GM12878 (cell line): ENCODE results near the gene FGD3. TPM values are rescaled to one million over a fixed set of nuclear protein-coding genes. Genes with fewer than 3 reads are reported as not detected.

ENCODE experiments used
- ATAC-seq: fragments of 200-7000 bp; cut with Tn5 transposase; 3 replicates; pipeline ENCODE4 v1.9.1; 2020; ENCODE audit warnings: mild to moderate bottlenecking, moderate library complexity
- BruUV-seq: library from RNA; stranded (reverse); fragments of 400-500 nt; replicated peaks from 2 replicates; lab custom pipeline; 2021; lab: Mats Ljungman, UMichigan
- CTCF ChIA-PET: fragments of 300-600 bp; sonication (Branson Sonifier 250); formaldehyde crosslinking; extraction: SDS; loops from one replicate; lab custom pipeline; 2021; ENCODE audit warnings: inconsistent platforms; lab: Yijun Ruan, JAX
- POLR2A ChIA-PET: fragments of 350-600 bp; formaldehyde crosslinking; extraction: SDS; loops from one replicate; lab custom pipeline; 2021; ENCODE audit warnings: inconsistent platforms; lab: Charles Lee
- RAD21 ChIA-PET: fragments of 300-600 bp; sonication (Branson Sonifier 250); formaldehyde crosslinking; loops from one replicate; lab custom pipeline; 2023; ENCODE audit warnings: antibody characterized with exemption; ENCODE audit not compliant: unreplicated experiment; lab: Charles Lee
- SMC1A ChIA-PET: fragments of 300-600 bp; sonication (Branson Sonifier 250); formaldehyde crosslinking; loops from one replicate; lab custom pipeline; 2023; ENCODE audit not compliant: unreplicated experiment, uncharacterized antibody; lab: Charles Lee
- DNase-seq: peaks from one replicate; pipeline ENCODE4 v3.0.0-alpha.2; 2011; ENCODE audit warnings: low read depth, low spot score
- FAIRE-seq: peaks from 3 replicates; lab custom pipeline; 2011; peaks lifted over from hg19 to GRCh38; lab: Jason Lieb, UNC
- H2AFZ ChIP-seq: 2 replicates; pipeline ENCODE4 v1.6.0; 2011; ENCODE audit warnings: low read depth, low read length, control low read depth; ENCODE audit not compliant: control insufficient read depth
- H3K27ac ChIP-seq: 2 replicates; pipeline ENCODE4 v1.5.1; 2011; ENCODE audit warnings: control low read depth; ENCODE audit not compliant: control insufficient read depth, insufficient read depth
- H3K27me3 ChIP-seq, 2 experiments: replicated peaks in 1 of 2; 2 replicates each; pipeline versions ENCODE4 v1.6.0 to v1.6.1; 2011; ENCODE audit warnings: low read length in 1 of 2; ENCODE audit not compliant: control insufficient read depth in 2 of 2, insufficient read depth in 2 of 2
- H3K36me3 ChIP-seq, 2 experiments: 2 replicates each; pipeline ENCODE4 v1.5.1; 2011; ENCODE audit warnings: low read length in 1 of 2; ENCODE audit not compliant: control insufficient read depth in 2 of 2, insufficient read depth in 2 of 2
- H3K4me1 ChIP-seq: 2 replicates; pipeline ENCODE4 v1.6.1; 2011; ENCODE audit warnings: mild to moderate bottlenecking, low read length, moderate library complexity, mixed read lengths; ENCODE audit not compliant: control insufficient read depth, insufficient read depth
- H3K4me2 ChIP-seq: 2 replicates; pipeline ENCODE4 v1.6.0; 2011; ENCODE audit warnings: control low read depth; ENCODE audit not compliant: control insufficient read depth, insufficient read depth
- H3K4me3 ChIP-seq: fragments of 200-600 bp; sonication (generic); 2 replicates; pipeline ENCODE4 v1.5.1; 2016
- H3K79me2 ChIP-seq: 2 replicates; pipeline ENCODE4 v1.6.0; 2011; ENCODE audit warnings: low read length; ENCODE audit not compliant: control insufficient read depth, insufficient read depth
- H3K9ac ChIP-seq: 2 replicates; pipeline ENCODE4 v1.8.0; 2011; ENCODE audit warnings: low read length, control low read depth, mixed read lengths; ENCODE audit not compliant: control insufficient read depth, insufficient read depth
- H3K9me3 ChIP-seq: replicated peaks from 3 replicates; pipeline ENCODE4 v1.5.1; 2011; ENCODE audit warnings: mild to moderate bottlenecking, low read length; ENCODE audit not compliant: control insufficient read depth, insufficient read depth
- H4K20me1 ChIP-seq: 2 replicates; pipeline ENCODE4 v1.6.0; 2011; ENCODE audit not compliant: control insufficient read depth, insufficient read depth
- EGR1 ChIP-seq, 2 experiments: IDR thresholded peaks; 1 replicate in 1 of 2; 2 replicates in 1 of 2; pipeline ENCODE4 v1.6.1; 2011 to 2012; ENCODE audit warnings: low read depth in 2 of 2, low read length in 2 of 2, borderline replicate concordance in 1 of 2, mild to moderate bottlenecking in 1 of 2, moderate library complexity in 1 of 2
- FOXM1 ChIP-seq: IDR thresholded peaks from 2 replicates; pipeline ENCODE4 v1.6.1; 2012; ENCODE audit warnings: low read depth, mild to moderate bottlenecking, inconsistent platforms, low read length, moderate library complexity
- KDM1A ChIP-seq: fragments of 200-600 bp; sonication (generic); IDR thresholded peaks from 2 replicates; pipeline ENCODE4 v1.6.1; 2016; ENCODE audit warnings: borderline replicate concordance
- MXI1 ChIP-seq: fragments of 150-350 bp; IDR thresholded peaks from 2 replicates; pipeline ENCODE4 v1.6.1; 2011; ENCODE audit warnings: low read depth, mild to moderate bottlenecking, inconsistent platforms, low read length, improper control_type of control experiment
- MYB ChIP-seq: fragments of 150-350 bp; IDR thresholded peaks from 2 replicates; pipeline ENCODE4 v1.6.1; 2014; ENCODE audit warnings: mild to moderate bottlenecking, low read depth, low read length, borderline replicate concordance
- NFYA ChIP-seq: IDR thresholded peaks from 2 replicates; pipeline ENCODE4 v1.6.1; 2011; ENCODE audit warnings: low read depth, mild to moderate bottlenecking, low read length, improper control_type of control experiment, borderline replicate concordance
- NFYB ChIP-seq: IDR thresholded peaks from 2 replicates; pipeline ENCODE4 v1.6.1; 2011; ENCODE audit warnings: low read depth, mild to moderate bottlenecking, low read length, improper control_type of control experiment, moderate library complexity; ENCODE audit not compliant: insufficient read depth
- RCOR1 ChIP-seq: conservative IDR thresholded peaks from 2 replicates; pipeline ENCODE4 v1.6.1; 2012; ENCODE audit warnings: low read depth, low read length, improper control_type of control experiment
- RELA ChIP-seq: fragments of 450-650 bp; IDR thresholded peaks from 2 replicates; pipeline ENCODE4 v1.8.0; 2014; ENCODE audit warnings: borderline replicate concordance; ENCODE audit not compliant: partially characterized antibody
- SUPT20H ChIP-seq: IDR thresholded peaks from 2 replicates; pipeline ENCODE4 v1.6.1; 2011; ENCODE audit warnings: low read depth, mild to moderate bottlenecking, low read length, moderate library complexity, borderline replicate concordance; ENCODE audit not compliant: control insufficient read depth
- TAF1 ChIP-seq: IDR thresholded peaks from 2 replicates; pipeline ENCODE4 v1.6.1; 2011; ENCODE audit warnings: mild to moderate bottlenecking, low read depth, low read length, borderline replicate concordance
- TCF7 ChIP-seq: IDR thresholded peaks from 2 replicates; pipeline ENCODE4 v1.6.1; 2014; ENCODE audit warnings: antibody characterized with exemption, borderline replicate concordance
- ZNF24 ChIP-seq: fragments of 450-650 bp; IDR thresholded peaks from 2 replicates; pipeline ENCODE4 v1.6.1; 2017; ENCODE audit warnings: antibody characterized with exemption, mild to moderate bottlenecking
- ZNF384 ChIP-seq: IDR thresholded peaks from 2 replicates; pipeline ENCODE4 v1.6.1; 2012; ENCODE audit warnings: low read depth, mild to moderate bottlenecking, low read length, improper control_type of control experiment, borderline replicate concordance
- WGBS: methylation state at CpG from one replicate; pipeline ENCODE4 v1.1.6; 2016; ENCODE audit warnings: low lambda C conversion rate; ENCODE audit not compliant: insufficient replicate concordance, insufficient coverage; ENCODE audit errors: missing lambda C conversion rate; 5-methylcytosine and 5-hydroxymethylcytosine counted together
- in situ Hi-C: fragments of 300-500 bp; cut with MboI; formaldehyde crosslinking; loops from 9 replicates; pipeline ENCODE4 v1.14.3; 2018; ENCODE audit warnings: mixed read lengths
- intact Hi-C: fragments of 100-400 bp; cut with micrococcal nuclease; formaldehyde crosslinking; loops from one replicate; pipeline ENCODE4 v1.14.2; 2022; ENCODE audit not compliant: unreplicated experiment
- polyA plus RNA-seq, 11 experiments: library from polyadenylated mRNA; depleted of rRNA in 4 of 11; unstranded in 6 of 11; stranded (reverse) in 5 of 11; fragments of >200 nt; fragmentation: Nextera tagmentation in 4 of 11; fragmentation: Illumina TruSeq in 1 of 11; extraction: Ambion mirVana in 4 of 11; extraction: Trizol in 1 of 11; gene quantifications; 1 replicate in 1 of 11; 2 replicates in 10 of 11; pipeline versions ENCODE4 v1.2.1 to v1.2.3, GENCODE V29; 2011 to 2016; ENCODE audit warnings: inconsistent platforms in 2 of 11, missing spikeins in 2 of 11, low read depth in 1 of 11
- total RNA-seq, 4 experiments: library from RNA; depleted of rRNA in 3 of 4; stranded (reverse); fragments of >200 nt in 3 of 4; fragmentation: Illumina TruSeq in 1 of 4; extraction: Trizol in 1 of 4; gene quantifications; 2 replicates each; pipeline versions ENCODE4 v1.2.1 to v1.2.3, GENCODE V29; 2013 to 2021
- TF ChIP-seq, protein P1 (sequence below): IDR thresholded peaks from 2 replicates; pipeline ENCODE4 v1.6.1; 2012; ENCODE audit warnings: low read depth, low read length, improper control_type of control experiment
- TF ChIP-seq, protein P2 (sequence below): IDR thresholded peaks from 2 replicates; pipeline ENCODE4 v1.6.1; 2011; ENCODE audit warnings: mild to moderate bottlenecking, low read depth, low read length, moderate library complexity; ENCODE audit not compliant: insufficient replicate concordance
- TF ChIP-seq, protein P3 (sequence below): fragments of 150-350 bp; IDR thresholded peaks from 2 replicates; pipeline ENCODE4 v1.6.1; 2014; ENCODE audit warnings: mild to moderate bottlenecking, low read depth, low read length

Gene FGD3
- total and polyA plus RNA-seq, 10 of the 15 experiments (the other 5 are each of a cell fraction or from before 2014, with no cell fraction given): 0.26 to 18.1 (median 12.4) TPM

DNA sequence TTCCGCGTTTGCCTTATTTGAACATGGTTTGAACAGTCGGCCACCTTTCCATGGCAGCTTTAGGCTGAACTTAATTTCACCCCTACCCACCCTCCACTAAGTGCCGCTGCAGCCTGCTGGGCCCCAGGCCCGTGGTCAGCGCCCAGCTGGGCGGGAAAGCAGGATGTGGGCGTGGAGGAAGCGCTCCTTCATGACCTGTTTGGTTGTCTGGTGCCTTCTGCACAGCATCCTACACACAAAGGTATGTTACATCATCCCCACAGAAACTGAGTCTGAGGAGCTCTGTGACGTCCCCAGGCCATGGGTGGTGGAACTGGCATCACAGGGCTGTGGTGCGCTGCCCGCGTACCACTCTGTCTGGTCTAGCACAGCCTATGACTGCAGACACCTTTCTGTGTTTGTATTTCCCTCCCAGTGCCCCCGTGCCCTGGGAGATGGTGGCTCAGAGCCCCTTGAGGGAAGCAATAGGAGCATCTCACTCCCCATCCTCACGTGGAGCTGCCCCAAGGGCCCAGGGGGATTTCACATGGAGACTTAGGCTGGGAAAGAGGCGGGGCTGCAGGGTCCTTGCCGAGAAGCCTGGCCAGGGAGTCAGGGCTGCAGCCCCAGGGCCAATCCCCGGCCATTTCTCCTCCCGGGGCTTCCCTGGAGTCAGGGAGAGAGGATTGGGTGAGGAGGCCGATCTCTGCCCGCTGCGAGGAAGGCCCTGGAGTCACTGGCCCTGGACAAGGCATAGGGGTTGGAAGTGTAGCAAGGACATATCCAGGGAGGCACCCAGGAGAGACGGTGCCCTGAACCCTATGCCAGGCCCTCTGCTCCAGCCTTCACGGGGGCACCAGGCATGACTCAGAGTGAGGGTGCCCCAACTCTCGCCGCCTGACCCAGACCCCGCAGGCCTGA is 73.7 kb downstream of the FGD3 start:
- peaks cover 6 to 23% of the 10 kb centered on the region in 2 experiments; a peak in 3 of 4 replicates for H3K36me3 ChIP-seq
- no TSS peak for BruUV-seq
- H3K9me3 ChIP-seq: no peaks in the 10 kb centered on the region
- ChIA-PET SMC1A (no interaction called here), POLR2A (no interaction called here), CTCF (interaction anchor here (0.6 kb wide), 1 partner anchor 21 kb away, joined by 3 read pairs; no protein-coding TSS in a partner anchor), RAD21 (no interaction called here)
- no peaks in the 10 kb centered on the region for H4K20me1 ChIP-seq
- FAIRE-seq (no peak), ATAC-seq (no peak), DNase-seq (no peak)
- TF ChIP-seq ZNF384 (no peak), RELA (no peak), TAF1 (no peak), NFYB (no peak), MYB (no peak), SUPT20H (no peak), TCF7 (no peak), KDM1A (no peak), ZNF24 (no peak), NFYA (no peak), EGR1 (IDR thresholded peaks at IDR 0.05; ENCODE audit: borderline replicate concordance in 1 of 2, low read depth in 2 of 2, low read length in 2 of 2) (no peak), FOXM1 (no peak), MXI1 (no peak), RCOR1 (no peak)
- TF ChIP-seq, protein P1, sequence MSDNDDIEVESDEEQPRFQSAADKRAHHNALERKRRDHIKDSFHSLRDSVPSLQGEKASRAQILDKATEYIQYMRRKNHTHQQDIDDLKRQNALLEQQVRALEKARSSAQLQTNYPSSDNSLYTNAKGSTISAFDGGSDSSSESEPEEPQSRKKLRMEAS: no peak
- TF ChIP-seq, protein P2, sequence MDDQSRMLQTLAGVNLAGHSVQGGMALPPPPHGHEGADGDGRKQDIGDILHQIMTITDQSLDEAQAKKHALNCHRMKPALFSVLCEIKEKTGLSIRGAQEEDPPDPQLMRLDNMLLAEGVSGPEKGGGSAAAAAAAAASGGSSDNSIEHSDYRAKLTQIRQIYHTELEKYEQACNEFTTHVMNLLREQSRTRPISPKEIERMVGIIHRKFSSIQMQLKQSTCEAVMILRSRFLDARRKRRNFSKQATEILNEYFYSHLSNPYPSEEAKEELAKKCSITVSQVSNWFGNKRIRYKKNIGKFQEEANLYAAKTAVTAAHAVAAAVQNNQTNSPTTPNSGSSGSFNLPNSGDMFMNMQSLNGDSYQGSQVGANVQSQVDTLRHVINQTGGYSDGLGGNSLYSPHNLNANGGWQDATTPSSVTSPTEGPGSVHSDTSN: no peak
- TF ChIP-seq, protein P3, sequence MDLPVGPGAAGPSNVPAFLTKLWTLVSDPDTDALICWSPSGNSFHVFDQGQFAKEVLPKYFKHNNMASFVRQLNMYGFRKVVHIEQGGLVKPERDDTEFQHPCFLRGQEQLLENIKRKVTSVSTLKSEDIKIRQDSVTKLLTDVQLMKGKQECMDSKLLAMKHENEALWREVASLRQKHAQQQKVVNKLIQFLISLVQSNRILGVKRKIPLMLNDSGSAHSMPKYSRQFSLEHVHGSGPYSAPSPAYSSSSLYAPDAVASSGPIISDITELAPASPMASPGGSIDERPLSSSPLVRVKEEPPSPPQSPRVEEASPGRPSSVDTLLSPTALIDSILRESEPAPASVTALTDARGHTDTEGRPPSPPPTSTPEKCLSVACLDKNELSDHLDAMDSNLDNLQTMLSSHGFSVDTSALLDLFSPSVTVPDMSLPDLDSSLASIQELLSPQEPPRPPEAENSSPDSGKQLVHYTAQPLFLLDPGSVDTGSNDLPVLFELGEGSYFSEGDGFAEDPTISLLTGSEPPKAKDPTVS: no peak
- H3K4me3 ChIP-seq: no peak overlapping the region
- intact Hi-C loops (no loop called here), in situ Hi-C loops (no loop called here)
- H3K4me1 ChIP-seq: no peaks in the 10 kb centered on the region
- no peak overlapping the region for H3K4me2 ChIP-seq
- WGBS: 78% methylated on average over 27 of the region's 27 CpGs
- no peak overlapping the region for H3K27ac ChIP-seq
- H2AFZ ChIP-seq: no peak overlapping the region
- H3K27me3 ChIP-seq: no peaks in the 10 kb centered on the region
- no peak overlapping the region for H3K9ac ChIP-seq
- no peaks in the 10 kb centered on the region for H3K79me2 ChIP-seq
